Measurements from ENCODE around the gene SYT3. TPM values are rescaled to one million over a fixed set of nuclear protein-coding genes. Genes with fewer than 3 reads are reported as not detected.
"Not testable (repeated sequence)": the region's sequence is repeated elsewhere in the genome, so short reads cannot be mapped to it uniquely, and the experiment has no call there.

SYT3 gene
- total and polyA plus RNA-seq, 2 of the 13 experiments (the other 11 are each of a cell fraction or from before 2014, with no cell fraction given): not detected

GRCh38 chr19:50618379-50618778 lies 21.3 kb downstream of the SYT3 start:
- FAIRE-seq; H3K27me3 ChIP-seq (ENCODE audit: control insufficient read depth in 1 of 2, insufficient read depth in 2 of 2, low read length in 2 of 2); H3K4me3 ChIP-seq (replicated peaks in 1 of 3; ENCODE audit: insufficient read depth in 1 of 3, low read depth in 2 of 3, low read length in 3 of 3); H3K27ac ChIP-seq (ENCODE audit: extremely low read length, insufficient read depth, low read length); POLR2A ChIA-PET; ATAC-seq; H3K79me2 ChIP-seq (ENCODE audit: insufficient read depth, low read length); H3K4me2 ChIP-seq (ENCODE audit: low read depth, low read length); CTCF ChIA-PET (ENCODE audit: low intra/inter-chr PET ratio, low total read pairs); H3K36me3 ChIP-seq (replicated peaks in 1 of 2; ENCODE audit: control insufficient read depth in 1 of 2, insufficient read depth in 2 of 2, low read length in 2 of 2); BruUV-seq (replicated peaks); in situ Hi-C loops (cut with HindIII; ENCODE audit: extremely low pct_ligation_motif_present, low pct_unique_long_range_greater_than_20kb); DNase-seq (ENCODE audit: low spot score); intact Hi-C loops (cut with micrococcal nuclease; ENCODE audit: unreplicated experiment); H3K9ac ChIP-seq (ENCODE audit: insufficient read depth, low read depth, low read length); H3K4me1 ChIP-seq (ENCODE audit: insufficient read depth, low read length); H2AFZ ChIP-seq (ENCODE audit: low read length); H3K9me3 ChIP-seq (ENCODE audit: low read length); H4K20me1 ChIP-seq (ENCODE audit: insufficient read depth, low read length): not testable (repeated sequence)
- 51% methylated on average over 4 of the region's 5 CpGs for WGBS (ENCODE audit: low lambda C conversion rate)

GRCh38 chr19:50612504-50613404 lies 26.9 kb downstream of the SYT3 start:
- CTCF ChIA-PET (ENCODE audit: low intra/inter-chr PET ratio, low total read pairs); DNase-seq (ENCODE audit: low spot score); H3K36me3 ChIP-seq (replicated peaks in 1 of 2; ENCODE audit: control insufficient read depth in 1 of 2, insufficient read depth in 2 of 2, low read length in 2 of 2); H4K20me1 ChIP-seq (ENCODE audit: insufficient read depth, low read length); FAIRE-seq; H3K4me2 ChIP-seq (ENCODE audit: low read depth, low read length); H3K79me2 ChIP-seq (ENCODE audit: insufficient read depth, low read length); H3K27me3 ChIP-seq (ENCODE audit: control insufficient read depth in 1 of 2, insufficient read depth in 2 of 2, low read length in 2 of 2); POLR2A ChIA-PET; H3K4me3 ChIP-seq (replicated peaks in 1 of 3; ENCODE audit: insufficient read depth in 1 of 3, low read depth in 2 of 3, low read length in 3 of 3); H3K9ac ChIP-seq (ENCODE audit: insufficient read depth, low read depth, low read length); intact Hi-C loops (cut with micrococcal nuclease; ENCODE audit: unreplicated experiment); H2AFZ ChIP-seq (ENCODE audit: low read length); BruUV-seq (replicated peaks); ATAC-seq; H3K9me3 ChIP-seq (ENCODE audit: low read length); in situ Hi-C loops (cut with HindIII; ENCODE audit: extremely low pct_ligation_motif_present, low pct_unique_long_range_greater_than_20kb); H3K4me1 ChIP-seq (ENCODE audit: insufficient read depth, low read length); H3K27ac ChIP-seq (ENCODE audit: extremely low read length, insufficient read depth, low read length): not testable (repeated sequence)
- WGBS (ENCODE audit: low lambda C conversion rate): 33% methylated on average over 11 of the region's 11 CpGs
- TF ChIP-seq RAD51 (IDR thresholded peaks at IDR 0.05; ENCODE audit: borderline replicate concordance): peak; percentile 63; the same call in 1 of the 2 replicates

Data from HepG2 (cell line).